NCI-H2107 treated with DMSO at 0.1 percent for 48 hours (cell line): ENCODE results near the gene CNOT1.
A peak's percentile ranks its signal among the peaks of the same experiment; 100 is the strongest.

ENCODE experiments used
- DNase-seq: peaks from one replicate; lab custom pipeline; 2025; ENCODE audit not compliant: unreplicated experiment; lab: John Stamatoyannopoulos, UW

Gene CNOT1

DNA sequence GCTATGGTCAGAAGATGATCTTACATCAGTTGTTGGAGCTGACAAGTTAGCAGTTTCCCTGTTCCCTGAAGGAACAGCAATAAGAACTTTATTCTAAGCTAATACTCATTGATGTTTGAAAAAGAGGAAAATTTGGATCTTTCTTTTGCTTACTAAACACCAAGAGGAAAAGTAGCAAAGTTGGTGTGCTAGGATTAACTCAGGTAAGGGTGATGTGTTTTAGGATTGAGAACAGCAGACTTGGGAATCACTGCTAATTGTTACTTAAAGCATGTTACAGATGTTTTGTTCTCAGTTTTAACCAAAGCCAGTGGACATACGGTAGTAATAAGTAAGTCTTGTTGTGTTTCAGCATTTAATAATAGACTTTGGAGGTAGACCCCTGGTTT is 110.7 kb downstream of the CNOT1 start:
- DNase-seq: no peak

DNA sequence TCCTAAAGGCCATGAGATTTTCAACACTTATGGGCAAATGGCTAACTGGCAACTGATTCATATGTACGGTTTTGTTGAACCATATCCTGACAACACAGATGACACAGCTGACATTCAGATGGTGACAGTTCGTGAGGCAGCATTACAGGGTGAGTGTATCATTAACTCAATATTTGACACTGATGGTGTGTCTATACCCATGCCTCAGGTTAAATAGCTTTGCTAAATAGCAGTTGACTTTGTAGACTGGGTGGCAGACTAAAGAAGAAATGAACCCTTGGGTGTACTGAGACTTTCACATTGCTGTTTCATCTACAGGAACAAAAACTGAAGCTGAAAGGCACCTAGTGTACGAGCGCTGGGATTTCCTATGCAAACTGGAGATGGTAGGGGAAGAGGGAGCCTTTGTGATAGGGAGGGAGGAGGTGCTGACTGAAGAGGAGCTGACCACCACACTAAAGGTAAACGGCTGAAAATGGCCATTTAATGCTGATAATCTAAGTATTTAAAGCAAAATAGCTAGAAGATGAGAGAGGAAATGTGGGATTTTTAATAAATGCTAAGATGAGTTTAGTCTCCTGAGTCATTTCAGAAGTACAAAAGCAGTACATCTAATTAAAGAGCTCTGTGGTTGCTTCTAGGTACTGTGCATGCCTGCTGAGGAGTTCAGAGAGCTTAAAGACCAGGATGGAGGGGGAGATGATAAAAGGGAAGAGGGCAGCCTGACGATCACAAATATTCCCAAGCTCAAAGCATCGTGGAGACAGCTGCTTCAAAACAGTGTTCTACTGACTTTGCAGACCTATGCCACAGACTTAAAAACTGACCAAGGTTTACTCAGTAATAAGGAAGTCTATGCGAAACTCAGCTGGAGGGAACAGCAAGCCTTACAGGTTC is 111.3 kb downstream of the CNOT1 start:
- DNase-seq: no peak

GRCh38 chr16:58516768-58517107 is 112.9 kb downstream of the CNOT1 start:
- DNase-seq: no peak

- no peak for DNase-seq
Measured at GRCh38 chr16:58515871-58516767, 113.5 kb downstream of the CNOT1 start.

GRCh38 chr16:58515125-58515870 is 114.3 kb downstream of the CNOT1 start, which contains the start of gene SETD6:
SETD6 (plus strand) TSS chr16:58515517; CDS start chr16:58515538, 21 bp downstream.
- DNase-seq: peak; percentile 68

GRCh38 chr16:58513874-58514273 is 115.8 kb downstream of the CNOT1 start:
- no peak for DNase-seq

DNA sequence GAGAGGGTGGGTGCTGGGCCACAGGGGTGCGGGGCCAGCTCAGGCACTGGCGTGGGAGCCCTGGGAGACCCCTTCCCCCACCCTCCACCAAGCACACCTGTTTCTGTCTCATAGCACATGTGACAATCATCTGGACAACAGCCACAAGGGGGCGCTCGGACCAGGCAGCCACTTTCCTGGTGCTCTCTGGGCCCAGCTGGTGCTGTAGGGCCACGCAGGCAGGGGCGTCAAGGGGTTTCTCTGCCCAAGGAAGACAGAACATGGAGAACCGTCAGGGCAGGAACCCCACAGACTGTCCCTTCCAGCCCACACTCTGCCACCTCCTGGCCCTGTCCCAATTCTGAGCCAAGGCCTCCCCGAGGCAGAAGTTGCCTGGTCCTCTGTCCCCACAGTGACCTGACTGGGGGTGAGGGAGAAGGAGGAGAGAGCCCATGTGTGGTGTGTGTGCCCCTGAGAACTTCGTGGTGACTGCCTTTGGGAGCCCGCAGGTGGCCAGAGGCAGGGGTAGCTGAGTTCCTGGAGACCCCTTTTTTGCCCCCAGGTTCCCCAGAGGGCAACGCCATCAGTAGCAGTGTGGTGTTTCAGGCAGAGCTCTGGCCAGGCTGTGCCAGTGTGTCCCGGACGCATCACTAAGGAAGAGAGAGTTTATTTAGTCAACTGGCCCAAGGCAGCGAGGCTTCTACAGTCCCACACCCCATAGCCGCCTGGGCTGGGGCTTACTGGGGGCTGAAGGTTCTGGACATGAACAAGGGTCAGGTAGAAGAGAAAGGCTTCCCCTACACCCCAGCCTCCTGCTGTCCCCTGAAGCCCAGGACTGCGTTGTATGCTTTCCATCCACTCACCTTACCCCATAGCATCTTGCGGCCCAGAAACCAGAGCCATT is 117.5 kb downstream of the CNOT1 start:
- DNase-seq: peak; percentile 21

GRCh38 chr16:58510776-58511628 is 118.6 kb downstream of the CNOT1 start:
- no peak for DNase-seq

DNA sequence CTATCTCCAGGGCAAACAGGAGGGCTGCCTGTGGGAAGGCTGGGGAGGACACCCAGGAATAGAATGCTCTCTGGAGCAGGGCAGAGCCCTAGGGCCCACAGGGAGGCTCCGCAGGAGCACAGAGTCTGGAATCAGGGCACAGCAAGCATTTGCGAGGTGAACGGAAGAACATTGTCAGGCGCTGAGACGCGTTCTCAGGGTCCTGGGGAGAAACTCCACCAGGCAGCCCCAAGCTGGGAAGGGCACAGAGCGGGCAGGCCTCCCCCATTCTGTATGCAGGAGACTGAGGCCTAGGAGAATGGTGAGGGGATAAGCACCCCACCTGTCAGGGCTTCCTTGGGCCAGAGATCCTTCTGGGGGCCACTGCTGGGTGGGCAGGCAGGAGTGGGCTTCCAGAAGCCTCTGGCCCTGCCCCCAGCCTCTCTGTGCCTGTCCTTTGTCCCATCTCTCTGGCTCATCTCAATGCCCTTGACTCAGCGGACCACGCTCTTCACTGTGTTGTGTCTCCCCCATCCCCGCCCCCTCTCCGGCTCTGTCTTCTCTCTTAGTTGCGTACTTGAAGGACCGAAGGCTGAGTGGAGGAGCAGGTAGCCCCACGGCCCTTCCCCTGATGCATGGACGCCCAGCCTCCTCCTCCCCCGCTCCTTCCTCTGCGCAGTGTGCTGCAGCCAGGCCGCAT is 119.4 kb downstream of the CNOT1 start:
- no peak for DNase-seq

- no peak for DNase-seq
Measured at GRCh38 chr16:58509256-58510096, 120.2 kb downstream of the CNOT1 start.

GRCh38 chr16:58508671-58509251 is 120.9 kb downstream of the CNOT1 start:
- no peak for DNase-seq

DNA sequence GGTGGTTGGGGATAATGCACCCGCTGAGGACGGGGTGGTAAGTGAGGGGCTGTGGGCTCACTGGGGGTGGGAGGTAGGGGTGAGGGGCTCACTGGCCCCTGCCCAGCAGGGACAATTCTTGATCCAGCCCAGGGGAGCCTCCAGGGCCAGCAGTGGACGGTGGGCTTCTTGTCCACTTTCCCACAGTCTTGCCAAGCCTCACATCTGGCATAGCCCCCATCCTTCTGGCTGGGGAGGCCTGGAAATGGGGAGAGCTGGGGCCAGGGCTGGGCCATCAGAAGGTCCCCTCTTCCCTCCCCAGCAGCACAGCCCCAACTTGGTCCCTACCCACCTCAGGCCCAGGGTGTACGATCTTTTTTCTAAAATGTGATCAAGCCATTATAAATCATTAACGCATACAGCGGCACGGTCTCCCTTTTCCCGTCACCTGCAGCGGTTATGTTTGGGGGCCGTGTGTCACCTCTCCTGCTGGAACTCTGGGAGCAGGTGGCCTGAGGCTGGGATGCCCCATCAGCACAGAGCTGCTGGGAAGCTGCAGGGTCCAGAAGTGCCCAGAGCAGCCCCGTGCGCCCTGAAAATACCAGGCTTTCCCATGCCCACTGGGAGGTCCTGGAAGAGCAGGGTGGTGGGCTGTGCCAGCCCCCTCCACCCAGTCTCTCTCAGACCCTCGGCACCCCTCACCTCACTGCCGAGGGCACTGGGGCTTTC is 121.5 kb downstream of the CNOT1 start:
- DNase-seq: no peak

DNA sequence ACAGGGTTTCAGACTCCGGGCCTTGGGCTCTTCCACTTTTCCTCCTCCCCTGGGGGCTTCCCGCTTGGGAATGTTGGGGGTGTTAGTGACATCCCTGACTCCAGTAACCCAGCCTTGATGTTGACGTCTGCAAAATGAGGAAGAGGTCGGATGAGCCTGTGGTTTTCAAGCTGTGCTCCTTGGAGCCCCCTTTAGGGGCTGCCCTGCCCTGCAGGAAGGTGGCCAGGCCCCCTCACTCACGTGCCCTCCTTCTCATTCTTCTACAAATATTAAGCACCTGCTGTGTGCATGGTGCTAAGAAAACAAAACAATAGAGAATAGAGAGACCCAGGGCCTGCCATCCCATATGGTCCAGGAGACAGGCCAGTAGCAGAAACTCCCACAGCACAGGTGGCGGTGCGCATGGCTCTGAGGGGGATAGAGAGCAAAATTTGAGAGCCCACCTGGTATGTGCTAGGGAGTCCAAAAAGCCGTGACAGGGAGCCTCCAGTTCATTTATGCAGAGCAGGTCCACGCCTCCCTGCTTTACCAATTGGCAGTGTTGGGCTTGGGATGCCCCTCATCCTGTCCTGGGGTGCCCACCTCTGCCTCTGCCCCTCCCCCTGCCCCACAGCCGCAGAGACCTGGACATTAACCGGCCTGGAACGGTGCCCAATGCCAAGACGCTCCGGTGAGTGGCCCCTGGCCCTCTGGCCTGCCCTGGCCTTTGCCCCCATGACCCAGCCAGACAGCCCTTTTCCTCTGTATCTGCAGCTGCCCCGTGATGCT is 122.2 kb downstream of the CNOT1 start:
- no peak for DNase-seq

DNA sequence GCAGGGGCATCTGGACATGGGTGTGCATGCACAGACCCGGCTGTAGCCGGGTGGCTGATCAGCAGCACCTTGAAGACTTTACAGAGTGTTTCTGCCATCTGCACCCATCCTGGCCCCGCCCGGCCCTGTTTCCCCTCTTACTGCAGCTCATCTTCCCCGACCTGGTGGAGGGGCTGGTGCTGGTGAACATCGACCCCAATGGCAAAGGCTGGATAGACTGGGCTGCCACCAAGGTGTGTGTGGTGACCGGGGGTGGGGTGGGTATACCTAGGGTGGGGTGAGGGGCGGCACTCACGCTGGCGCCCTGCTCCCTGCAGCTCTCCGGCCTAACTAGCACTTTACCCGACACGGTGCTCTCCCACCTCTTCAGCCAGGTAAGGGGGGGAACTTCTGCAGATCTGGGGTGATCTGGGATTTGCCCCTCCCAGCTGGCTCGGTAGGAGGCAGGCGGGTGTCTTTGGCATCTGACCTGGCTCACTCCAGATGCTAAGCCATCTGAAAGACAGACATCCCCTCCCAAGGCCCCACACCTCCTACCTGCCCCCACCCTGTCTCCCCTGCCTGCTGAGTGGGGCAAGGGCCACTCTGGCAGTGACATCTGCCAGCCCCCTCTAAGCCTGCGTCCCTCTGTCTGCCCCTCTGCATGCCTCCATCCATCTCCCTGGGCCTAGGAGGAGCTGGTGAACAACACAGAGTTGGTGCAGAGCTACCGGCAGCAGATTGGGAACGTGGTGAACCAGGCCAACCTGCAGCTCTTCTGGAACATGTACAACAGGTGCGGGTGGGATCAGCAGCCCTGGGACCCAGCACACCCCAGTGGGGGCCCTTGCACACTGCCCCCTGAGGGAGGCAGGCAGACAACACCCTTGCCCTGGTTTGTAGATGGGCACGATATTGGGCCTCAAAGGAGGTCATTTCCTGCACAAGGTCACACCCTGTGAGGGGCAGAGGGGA is 123.1 kb downstream of the CNOT1 start:
- DNase-seq: no peak
